HG03575 (cell line): ENCODE data around the gene MYH9.
"Not testable (repeated sequence)": the region's sequence is repeated elsewhere in the genome, so short reads cannot be mapped to it uniquely, and the experiment has no call there.

Source experiments
- ATAC-seq: cut with Tn5 transposase; IDR thresholded peaks from one replicate; pipeline ENCODE4 v1.9.1; 2021; ENCODE audit not compliant: unreplicated experiment, insufficient number of reproducible peaks, low FRiP score; ENCODE audit errors: extremely low read depth

MYH9 gene

DNA sequence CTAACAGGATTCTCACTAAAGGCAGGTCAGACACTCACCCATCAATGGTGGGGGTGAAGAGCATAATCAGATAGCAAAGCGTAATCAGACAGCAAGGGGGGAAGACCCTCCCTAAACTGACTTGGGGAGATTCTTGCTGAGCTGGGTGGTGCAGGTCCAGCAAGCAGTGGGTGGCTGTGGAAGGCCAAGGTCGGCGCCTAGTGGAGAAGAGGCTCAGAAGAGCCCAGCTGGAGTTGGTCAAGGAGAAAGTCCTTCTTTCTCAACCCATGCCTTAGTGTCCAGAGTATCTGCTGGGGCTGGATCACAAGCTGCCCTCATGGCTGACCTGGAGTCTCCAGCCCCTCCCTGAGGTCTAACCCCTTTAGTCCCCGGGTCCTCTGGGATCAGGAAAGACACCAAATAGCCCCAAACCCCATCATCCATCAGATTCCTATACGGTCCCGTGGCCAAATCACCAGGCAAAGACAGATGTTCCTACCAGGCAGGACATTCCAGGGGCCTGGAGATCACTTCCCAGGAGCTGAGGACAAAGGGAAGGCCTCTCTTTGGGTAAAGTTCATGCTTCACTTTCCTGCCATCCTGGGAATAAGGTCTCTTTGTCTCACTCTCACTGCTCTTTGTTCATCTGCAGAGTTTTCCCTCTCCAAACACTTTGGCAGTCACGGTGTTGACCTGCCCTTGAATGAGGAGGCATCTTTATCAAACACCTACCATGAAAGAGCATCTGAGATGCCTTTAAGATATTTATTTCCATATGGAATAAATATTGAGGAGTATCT, 123.7 kb downstream of the MYH9 start:
- ATAC-seq: not testable (repeated sequence)

DNA sequence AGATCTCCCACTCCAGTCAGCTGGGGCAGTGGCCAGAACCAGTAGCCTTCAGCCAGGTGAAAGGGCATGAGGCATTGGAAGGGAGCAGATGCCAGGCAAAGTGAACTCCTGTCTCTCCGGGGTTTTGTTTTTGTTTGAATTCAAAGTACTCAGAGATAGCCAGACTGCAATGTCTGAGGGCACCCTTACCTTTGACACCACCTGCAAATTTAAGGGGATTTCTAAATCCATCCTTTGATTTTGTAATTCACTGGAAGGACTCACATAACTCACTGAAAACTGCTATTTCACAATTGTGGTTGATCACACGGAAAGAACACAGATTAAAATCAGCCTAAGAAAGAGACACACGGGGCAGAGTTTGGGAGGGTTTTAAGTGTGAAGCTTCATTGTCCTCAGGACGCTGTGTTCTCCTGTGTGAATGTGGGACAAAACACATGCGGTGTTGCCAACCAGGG, 124.5 kb downstream of the MYH9 start:
- not testable (repeated sequence) for ATAC-seq

DNA sequence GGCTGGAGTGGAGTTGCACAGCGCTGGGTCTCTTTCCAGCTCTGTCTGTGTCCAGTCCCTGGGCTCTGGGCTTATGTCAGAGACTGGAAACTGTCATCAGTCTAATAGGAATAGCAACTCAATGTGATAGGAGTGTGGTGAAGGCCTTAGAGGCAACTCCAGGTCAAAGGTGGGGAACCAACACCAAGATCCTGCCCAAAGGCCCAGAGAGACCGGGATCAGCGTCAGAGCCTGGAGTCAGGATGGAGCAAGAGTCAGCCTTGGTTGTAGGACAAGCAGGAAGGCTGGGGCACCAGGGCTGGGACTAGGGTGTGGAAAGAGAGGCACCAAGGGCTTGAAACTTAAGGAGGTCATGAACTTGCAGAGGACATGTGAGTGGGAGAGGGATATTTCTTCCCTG, 125.5 kb downstream of the MYH9 start:
- ATAC-seq: not testable (repeated sequence)

DNA sequence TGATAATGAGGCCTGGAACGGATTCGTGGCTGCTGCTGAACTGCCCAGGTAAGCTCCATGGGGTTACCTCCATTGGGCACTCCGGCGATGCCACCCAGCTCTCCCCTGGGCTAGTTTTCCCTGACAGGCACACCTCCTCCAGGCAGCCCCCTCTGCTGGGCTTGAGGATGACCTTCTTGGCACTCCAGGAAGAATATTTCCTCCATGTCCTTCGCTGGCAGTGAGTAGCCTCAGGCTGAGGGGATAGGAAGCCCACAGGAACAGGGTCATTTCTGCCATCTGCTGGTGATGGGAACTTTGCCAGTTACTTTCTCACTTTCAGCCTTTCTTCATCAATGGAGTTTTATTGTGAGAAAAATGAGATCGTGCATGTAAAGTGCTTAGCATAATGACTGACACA, 126.1 kb downstream of the MYH9 start:
- ATAC-seq: not testable (repeated sequence)

DNA sequence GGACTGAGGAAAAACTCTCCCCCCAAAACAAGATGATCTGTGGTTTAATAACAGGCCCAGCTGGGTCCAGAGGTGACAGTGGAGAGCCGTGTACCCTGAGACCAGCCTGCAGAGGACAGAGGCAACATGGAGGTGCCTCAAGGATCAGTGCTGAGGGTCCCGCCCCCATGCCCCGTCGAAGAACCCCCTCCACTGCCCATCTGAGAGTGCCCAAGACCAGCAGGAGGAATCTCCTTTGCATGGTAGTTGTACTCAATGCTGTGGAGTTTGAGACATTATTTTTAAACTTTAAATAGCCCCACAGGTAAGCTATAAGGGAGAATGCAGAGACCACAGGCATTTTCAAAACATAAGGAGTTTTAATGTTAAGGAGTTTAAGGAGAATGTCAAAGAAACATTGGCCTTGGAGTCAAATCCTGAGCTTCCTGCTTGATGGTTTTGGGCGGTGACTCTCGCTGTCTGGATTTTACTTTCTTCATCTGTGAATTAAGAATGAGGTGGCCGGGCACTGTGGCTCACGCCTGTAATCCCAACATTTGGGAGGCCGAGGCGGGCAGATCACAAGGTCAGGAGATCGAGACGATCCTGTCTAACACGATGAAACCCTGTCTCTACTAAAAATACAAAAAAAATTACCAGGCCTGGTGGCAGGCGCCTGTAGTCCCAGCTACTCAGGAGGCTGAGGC, 128.0 kb downstream of the MYH9 start:
- ATAC-seq: no peak

DNA sequence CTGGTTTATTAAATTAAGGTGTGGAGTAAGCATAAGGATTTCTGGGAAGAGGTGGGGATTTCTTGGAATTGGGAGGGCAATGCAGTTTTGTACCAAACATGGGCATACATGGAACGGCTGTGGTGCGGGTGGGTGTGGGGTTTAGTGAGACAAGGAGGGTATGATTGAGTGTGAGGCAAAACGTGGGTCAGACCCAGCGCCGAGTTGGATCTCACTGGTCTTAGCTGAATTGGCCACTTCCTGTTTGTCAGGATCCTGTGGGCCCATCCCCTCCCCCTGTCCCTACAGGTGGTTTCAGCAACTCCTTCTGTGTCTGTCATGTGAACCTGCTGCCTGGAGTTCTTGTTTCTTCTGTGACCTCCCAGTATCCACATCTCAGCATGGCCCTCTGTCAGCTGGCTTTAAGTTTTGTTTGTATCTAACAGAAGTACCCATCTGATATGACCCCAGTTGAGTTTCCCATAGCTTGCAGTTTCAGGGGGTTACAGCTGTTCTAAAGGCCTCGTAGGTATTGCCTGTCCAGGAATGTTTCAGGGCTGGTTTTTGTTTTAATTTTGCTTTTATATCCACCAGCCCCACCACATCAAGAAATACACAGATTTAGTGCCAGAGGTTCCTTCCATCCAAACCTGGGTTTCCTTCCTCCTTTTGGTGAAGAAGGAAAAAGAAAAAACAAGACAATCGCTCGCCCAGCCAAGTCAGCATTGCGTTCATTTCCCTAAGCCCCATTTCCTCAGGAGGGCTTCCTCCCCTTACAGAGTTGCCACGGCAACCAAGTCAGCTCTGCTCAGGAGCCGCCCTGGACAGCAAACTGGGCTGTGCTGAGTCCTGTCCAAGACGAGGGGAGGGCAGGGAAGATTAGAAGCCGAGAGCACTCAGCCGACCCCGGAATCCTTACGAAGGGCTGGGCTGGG, 128.8 kb downstream of the MYH9 start:
- ATAC-seq: no peak

DNA sequence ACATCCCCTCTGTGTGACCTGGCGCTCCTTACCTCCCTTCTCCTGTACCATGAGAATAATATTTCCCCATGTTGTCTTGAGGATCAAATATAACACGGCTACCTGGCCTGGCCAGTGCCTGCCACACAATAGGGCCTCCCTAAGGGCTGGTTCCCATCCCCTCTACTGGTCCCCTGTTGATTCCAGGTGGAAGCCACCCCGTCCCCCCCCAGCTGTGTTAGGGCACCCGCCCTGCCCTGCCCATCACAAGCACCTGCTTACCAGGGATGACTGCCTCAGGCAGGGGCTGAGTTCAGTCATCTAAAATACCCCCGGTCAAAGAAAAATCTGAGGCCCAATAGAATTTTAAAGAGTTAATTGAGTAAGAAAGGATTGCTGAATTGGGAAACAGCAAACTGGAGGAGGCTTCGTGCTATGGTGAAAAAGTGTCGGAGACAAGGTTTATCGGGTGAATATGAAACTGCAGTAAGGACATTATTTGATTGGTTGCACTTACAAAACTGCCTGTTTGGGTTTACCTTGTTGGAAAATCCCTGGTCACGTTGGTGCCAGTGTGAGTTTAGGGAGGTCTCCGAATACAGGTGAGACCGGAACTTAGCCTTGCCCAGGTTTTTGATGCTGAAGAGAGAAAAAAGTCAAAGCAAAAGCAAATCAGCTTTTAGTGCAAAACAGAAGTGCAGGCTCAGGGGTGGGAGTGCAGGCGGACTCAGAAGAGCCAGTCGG, 129.7 kb downstream of the MYH9 start:
- no peak for ATAC-seq

DNA sequence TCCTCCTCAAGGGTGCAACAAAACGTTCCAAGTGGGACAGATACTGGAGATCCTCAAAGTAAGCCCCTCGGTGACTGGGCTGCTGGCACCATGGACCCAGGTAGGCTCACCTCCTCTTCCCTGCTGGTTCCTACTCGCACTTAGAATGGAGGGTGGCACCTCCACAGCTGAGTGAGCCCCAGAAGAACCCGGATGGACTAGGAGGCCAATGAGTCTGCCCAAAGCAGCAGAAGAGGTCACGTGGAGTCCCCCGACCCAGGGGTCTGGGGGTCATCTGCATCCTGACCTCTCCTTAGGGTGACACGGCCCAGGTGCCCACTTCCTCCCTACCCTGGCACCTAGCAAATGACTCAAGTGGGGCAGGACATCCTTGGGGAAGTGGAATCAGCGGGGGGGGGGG, 130.5 kb downstream of the MYH9 start:
- ATAC-seq: no peak

DNA sequence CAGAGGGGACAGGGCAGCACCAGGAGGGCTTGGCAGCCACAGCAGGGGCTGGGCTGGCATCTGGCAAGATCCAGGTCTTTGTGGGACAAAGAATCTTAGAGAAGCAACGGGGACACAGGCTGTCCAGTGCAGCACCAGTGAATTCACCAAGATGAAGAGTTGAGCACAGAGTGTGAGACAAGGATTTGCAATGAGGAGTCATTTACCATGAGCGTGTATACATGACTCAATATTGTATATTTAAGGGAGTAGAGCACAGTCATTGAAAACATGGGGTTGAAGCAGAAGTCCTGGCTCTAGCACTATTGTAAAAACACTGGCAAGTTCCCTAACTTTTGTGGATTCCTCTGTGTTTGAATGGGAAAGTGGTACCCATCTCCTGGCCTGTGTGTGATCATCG, 131.3 kb downstream of the MYH9 start:
- no peak for ATAC-seq

DNA sequence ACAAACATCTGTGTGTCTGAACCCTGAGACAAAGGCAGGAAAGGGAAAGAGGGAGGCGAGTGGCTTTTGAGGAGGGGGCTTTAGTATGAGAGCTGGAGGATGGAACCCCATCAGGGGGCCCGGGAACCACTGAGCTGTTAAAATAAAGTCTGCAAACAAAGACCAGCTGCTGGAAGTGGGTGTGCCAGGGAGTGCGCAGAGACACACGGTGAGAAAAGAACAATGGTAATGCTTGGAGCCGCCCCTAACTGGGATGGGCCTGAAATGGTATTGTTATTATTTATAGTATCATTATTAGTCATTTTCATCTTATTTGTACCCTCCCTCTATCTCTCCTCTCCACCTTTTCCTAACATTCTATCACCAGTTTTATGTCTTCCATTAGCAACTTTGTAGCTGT, 132.2 kb downstream of the MYH9 start:
- ATAC-seq: not testable (repeated sequence)

DNA sequence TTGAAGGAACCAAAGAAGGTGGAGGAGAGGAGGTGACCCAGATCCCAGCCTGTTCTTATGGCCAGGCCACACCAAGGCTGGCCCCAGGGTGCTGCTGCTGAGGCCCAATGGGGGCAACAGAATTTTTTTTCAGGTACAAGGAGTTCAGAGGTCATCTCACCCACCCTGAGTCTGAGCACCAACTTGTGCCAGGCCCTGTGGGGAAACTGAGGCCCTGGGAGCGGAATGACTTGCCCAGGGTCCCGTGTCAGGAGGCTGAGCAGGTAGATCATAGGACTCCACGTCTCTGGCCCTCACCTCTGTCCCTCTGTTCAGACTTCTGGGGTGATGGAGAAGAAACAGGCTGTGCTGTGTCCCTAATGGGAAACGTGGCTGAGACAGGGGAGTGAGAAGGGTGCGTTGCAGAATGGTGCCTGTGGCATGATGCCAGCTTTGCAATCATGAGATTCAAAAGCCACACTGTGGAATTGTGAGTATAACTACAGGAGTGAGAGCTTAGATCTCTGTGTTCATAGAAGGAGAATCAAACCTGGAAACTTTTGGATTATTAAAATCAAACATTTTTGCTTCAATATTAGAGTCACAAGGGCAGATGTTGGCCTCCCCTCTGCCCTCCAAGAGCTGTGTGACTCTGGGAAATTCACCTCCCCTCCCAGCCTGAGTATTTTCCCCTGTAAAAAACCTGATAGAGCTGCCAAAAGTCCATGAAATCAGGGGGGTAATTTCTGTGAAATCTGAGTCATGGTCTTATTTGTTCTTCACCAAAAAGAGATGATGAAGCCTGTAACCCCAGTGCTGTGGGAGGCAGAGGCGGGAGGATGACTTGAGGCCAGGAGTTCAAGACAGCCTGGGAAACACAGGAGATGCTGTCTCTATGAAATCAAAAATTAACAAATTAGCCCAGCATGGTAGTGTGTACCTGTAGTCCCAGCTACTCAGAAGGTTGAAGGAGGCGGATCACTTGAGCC, 134.0 kb downstream of the MYH9 start:
- no peak for ATAC-seq

DNA sequence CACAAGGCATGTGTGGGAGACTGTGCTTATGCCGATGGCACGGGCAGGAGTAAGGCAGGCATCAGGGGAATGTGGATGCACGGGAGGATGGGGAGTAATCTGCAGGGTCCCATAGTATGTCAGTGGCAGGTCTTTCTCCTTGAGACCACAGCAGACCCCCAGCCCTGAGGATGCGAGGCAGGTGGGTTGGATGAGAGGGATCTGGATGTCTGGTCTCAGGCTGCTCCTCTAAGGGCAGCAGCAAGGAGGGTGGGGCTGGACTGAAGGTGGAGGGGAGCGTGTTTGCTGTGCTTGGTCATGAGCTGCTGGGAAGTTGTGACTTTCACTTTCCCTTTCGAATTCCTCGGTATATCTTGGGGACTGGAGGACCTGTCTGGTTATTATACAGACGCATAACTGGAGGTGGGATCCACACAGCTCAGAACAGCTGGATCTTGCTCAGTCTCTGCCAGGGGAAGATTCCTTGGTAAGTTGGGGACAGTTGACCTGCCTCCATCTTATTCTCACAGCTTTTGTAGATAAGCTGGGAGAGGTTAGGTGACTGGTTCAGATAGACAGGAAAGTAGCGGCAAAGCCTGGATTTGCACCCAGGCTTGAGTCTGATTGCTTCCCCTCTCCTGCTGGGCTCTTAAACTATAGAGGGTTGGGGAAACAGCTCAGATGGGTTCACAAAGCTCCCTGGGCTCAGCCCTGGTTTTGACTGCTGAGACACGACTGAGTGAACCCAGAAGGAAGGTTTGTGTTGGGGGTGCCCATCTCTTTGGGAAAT, 134.8 kb downstream of the MYH9 start, which contains the start of gene APOL1:
TSS of gene APOL1 (plus strand) at position 380 of the 769 bp plus-strand sequence. CDS start 1,823 bp downstream, outside the sequence.
- no peak for ATAC-seq

DNA sequence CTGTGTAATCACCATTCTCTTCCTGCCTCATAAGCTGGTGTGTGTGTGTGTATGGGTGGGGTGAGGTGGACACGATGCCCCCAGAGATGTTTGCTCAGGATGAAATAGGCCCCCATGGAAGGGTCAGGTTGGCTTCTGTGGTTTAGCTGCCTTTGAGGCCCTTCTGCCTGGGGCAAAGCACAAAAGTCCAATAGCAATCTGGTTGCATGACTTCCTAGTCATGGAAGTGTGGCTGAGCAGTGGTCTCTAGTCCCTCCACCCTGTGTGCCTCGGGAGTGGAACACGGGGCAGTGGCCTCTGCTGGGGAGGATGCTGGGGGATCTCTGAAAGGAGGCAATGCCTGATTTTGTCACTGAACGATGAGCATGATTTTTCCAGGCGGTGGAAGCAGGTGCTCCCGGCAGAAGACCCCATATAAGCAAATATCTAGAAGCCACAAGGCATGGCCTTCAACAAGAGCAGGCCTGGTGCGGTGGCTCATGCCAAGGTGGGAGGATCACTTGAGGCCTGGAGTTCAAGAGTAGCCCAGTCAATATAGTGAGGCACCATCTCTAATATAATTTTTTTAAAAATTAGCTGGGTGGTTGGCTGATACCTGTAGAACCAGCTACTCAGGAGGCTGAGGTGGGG, 135.7 kb downstream of the MYH9 start:
- not testable (repeated sequence) for ATAC-seq

DNA sequence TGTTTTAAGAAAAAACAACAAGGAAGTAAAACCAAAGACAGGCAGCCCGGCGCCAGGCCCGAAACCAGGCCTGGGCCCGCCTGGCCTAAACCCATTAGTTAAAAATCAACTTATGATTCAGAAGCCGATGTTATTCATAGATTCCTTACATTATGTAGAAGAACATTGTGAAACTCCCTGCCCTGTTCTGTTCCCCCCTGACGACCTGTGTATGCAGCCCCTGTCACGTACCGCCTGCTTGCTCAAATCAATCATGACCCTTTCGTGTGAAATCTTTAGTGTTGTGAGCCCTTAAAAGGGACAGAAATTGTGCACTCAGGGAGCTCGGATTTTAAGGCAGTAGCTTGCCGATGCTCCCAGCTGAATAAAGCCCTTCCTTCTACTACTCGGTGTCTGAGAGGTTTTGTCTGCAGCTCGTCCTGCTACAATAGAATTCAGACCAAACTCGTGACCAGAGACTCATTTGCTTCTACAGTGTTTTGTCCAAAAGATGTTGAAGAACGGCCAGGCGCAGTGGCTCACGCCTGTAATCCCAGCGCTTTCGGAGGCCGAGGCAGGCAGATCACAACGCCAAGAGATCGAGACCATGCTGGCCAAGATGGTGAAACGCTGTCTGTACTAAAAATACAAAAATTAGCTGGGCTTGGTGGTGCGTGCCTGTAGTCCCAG, 137.3 kb downstream of the MYH9 start:
- ATAC-seq: not testable (repeated sequence)

DNA sequence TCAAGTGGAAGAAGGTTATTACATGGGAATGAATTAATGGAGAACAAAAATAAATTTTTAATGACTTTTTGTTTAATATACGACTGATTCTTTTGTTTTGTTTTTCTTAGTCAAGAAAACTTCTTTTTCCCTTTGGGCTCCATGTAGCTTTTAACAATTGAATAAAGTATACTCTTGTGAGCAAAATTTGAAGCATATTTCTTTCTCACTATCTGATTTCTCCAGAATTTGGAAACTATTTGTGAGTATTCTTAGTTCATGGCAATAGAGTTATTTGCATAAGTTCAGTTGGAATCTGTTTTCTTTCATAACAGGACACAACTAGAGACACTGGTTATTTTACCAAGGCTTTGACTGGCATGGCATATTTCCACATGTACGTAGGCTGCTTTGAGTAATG, 138.6 kb downstream of the MYH9 start:
- ATAC-seq: no peak

DNA sequence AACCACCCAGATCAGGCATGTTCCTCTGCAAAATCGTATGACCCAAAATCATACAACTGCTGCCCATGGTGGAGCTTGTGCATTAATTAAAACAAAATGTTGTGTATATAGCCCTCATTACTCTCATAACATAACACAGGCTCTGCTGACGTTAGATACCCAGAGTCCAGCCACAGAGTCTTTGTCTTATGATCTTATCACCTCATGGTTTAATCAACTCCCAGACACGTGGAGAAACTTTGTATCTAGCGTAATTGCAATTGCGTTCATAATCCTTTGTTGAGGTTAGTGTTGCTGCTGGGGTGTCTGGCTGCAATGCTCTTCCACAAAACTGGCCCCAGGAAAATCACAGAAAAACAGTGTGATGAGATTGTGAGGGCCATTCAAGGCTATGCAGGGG, 139.8 kb downstream of the MYH9 start:
- no peak for ATAC-seq
